Lower lobe of right lung (tissue), 2 donors: ENCODE data around the gene ENGASE. TPM values are rescaled to one million over a fixed set of nuclear protein-coding genes. Genes with fewer than 3 reads are reported as not detected.

ENCODE experiments used
- ATAC-seq, 2 donors: fragments of 200-7000 bp; cut with Tn5 transposase; one replicate each; pipeline ENCODE4 v1.9.1; 2020 to 2022; ENCODE audit warnings: mild to moderate bottlenecking in 2 of 2, moderate library complexity in 2 of 2
- DNase-seq: peaks from one replicate; pipeline ENCODE4 v3.0.0-alpha.2; 2020
- H3K27ac ChIP-seq: fragments of 200-600 bp; one replicate; pipeline ENCODE4 v1.8.0; 2022
- H3K27me3 ChIP-seq: fragments of 200-600 bp; one replicate; pipeline ENCODE4 v1.8.0; 2022; ENCODE audit warnings: low read depth
- H3K36me3 ChIP-seq: fragments of 200-600 bp; one replicate; pipeline ENCODE4 v1.8.0; 2022; ENCODE audit warnings: mild to moderate bottlenecking
- H3K4me1 ChIP-seq: fragments of 200-600 bp; one replicate; pipeline ENCODE4 v1.8.0; 2022
- H3K4me3 ChIP-seq: fragments of 200-600 bp; one replicate; pipeline ENCODE4 v1.8.0; 2022; ENCODE audit warnings: mild to moderate bottlenecking
- H3K9me3 ChIP-seq: fragments of 200-600 bp; one replicate; pipeline ENCODE4 v1.8.0; 2022
- CTCF ChIP-seq: fragments of 200-600 bp; IDR thresholded peaks from one replicate; pipeline ENCODE4 v1.8.0; 2022; ENCODE audit warnings: antibody characterized with exemption, mild to moderate bottlenecking
- intact Hi-C: fragments of 100-400 bp; cut with DNase I; formaldehyde crosslinking; loops from one replicate; pipeline ENCODE4 v1.11.0; 2022
- total RNA-seq: library from RNA; stranded (reverse); fragmentation: NEBNext Ultra II Directional; extraction: Animal tissue kit (Norgen Biotek cat#: 25700); gene quantifications from one replicate; pipeline ENCODE4 v1.2.1, GENCODE V29; 2021
- donor health status: DM: no; HTN: yes; CAD: no; lungs with severe emphysema.

The ENGASE gene
- total RNA-seq, 1 donor from 2014 or later = 56.4 TPM

DNA sequence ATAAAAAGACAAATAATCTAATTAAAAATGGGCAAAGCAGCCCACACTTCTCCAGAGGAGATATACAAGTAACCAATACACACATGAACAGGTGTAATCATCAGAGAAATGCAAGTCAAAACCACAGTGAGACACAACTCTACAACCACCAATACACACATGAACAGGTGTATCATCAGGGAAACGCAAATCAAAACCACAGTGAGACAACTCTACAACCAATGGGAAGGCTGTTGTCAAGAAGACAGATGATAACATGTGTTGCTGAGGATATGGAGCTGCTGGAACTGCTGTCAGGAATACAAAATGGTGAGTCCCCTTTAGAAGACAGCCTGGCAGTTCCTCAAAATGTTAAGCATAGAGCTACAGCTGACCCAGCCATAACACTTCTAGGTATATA lies 22.5 kb upstream of the ENGASE start:
- Histone ChIP-seq H3K27me3 (no peaks in the 10 kb centered on the region), H3K4me3 (no peak overlapping the region), H3K4me1 (no peaks in the 10 kb centered on the region), H3K27ac (no peak overlapping the region), H3K9me3 (no peaks in the 10 kb centered on the region), H3K36me3 (peaks cover 16% of the 10 kb centered on the region)
- TF ChIP-seq CTCF = no peak
- DNase-seq (no peak), ATAC-seq (no peak)
- intact Hi-C loops = no loop called here

GRCh38 chr17:79053251-79053925 lies 21.2 kb upstream of the ENGASE start:
- peaks cover 3% of the 10 kb centered on the region for H3K4me1 ChIP-seq
- H3K27me3 ChIP-seq = no peaks in the 10 kb centered on the region
- H3K4me3 ChIP-seq = no peak overlapping the region
- no peaks in the 10 kb centered on the region for H3K9me3 ChIP-seq
- no peak for TF ChIP-seq CTCF
- intact Hi-C loops = no loop called here
- peaks cover 5% of the 10 kb centered on the region for H3K36me3 ChIP-seq
- H3K27ac ChIP-seq = no peak overlapping the region
- no peak for DNase-seq
- ATAC-seq = no peak

DNA sequence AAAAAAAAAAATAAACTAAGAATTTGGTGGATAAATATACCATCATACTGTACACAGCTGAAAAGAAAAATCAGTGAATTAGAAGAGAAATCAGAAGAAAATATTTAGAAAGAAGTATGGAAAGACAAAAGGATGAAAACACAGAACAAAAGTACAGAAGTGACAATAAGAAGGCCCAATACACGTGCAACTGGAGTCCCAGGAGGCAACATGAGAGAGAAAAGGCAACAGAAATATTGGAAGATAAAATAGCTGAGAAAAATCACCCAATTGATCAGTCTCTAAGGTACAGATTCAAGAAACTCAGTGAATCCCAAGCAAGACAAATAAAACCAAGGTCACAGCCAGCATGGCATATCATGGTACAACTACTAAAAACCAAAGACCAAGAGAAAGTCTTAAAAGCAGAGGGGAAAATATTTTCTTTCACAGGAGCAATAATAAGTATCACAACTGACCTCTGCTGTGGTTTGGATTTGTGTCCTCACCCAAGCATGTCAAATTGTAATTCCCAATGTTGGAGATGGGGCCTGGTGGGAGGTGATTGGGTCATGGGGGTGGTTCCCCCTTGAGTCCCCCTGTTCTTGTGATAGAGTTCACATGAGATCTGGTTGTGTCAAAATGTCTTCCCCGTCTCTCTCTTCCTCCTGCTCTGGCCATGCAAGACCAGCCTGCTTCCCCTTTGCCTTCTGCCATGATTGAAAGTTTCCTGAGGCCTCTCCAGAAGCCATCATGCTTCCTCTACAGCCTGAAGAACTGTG lies 20.2 kb upstream of the ENGASE start:
- Histone ChIP-seq H3K36me3 (no peaks in the 10 kb centered on the region), H3K4me1 (peaks cover 4% of the 10 kb centered on the region), H3K27me3 (no peaks in the 10 kb centered on the region), H3K9me3 (no peaks in the 10 kb centered on the region), H3K27ac (no peak overlapping the region), H3K4me3 (no peak overlapping the region)
- ATAC-seq (no peak), DNase-seq (no peak)
- TF ChIP-seq CTCF = no peak
- intact Hi-C loops = no loop called here

DNA sequence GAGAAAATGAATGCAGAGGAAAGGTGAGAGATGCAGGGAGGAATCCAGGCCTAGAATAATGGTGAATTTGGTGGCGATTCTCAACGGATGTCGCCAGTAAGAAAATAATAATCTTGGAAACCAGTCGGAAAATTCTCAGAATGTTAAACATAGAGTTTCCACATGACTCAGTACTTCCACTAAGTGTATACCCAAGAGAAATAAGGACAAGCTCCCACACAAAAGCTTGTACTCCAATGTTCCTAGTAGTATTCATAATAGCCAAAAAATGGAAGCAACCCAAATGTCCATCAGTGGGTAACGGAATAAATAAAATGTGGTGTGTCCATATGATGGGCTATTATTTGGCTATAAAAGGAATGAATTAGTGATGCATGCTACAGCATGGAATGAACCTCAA lies 19.4 kb upstream of the ENGASE start:
- no peaks in the 10 kb centered on the region for H3K36me3 ChIP-seq
- ATAC-seq (no peak), DNase-seq (no peak)
- no peak for TF ChIP-seq CTCF
- no peaks in the 10 kb centered on the region for H3K27me3 ChIP-seq
- intact Hi-C loops = no loop called here
- H3K27ac ChIP-seq = no peak overlapping the region
- no peak overlapping the region for H3K4me3 ChIP-seq
- H3K4me1 ChIP-seq = peaks cover 4% of the 10 kb centered on the region
- H3K9me3 ChIP-seq = no peaks in the 10 kb centered on the region

DNA sequence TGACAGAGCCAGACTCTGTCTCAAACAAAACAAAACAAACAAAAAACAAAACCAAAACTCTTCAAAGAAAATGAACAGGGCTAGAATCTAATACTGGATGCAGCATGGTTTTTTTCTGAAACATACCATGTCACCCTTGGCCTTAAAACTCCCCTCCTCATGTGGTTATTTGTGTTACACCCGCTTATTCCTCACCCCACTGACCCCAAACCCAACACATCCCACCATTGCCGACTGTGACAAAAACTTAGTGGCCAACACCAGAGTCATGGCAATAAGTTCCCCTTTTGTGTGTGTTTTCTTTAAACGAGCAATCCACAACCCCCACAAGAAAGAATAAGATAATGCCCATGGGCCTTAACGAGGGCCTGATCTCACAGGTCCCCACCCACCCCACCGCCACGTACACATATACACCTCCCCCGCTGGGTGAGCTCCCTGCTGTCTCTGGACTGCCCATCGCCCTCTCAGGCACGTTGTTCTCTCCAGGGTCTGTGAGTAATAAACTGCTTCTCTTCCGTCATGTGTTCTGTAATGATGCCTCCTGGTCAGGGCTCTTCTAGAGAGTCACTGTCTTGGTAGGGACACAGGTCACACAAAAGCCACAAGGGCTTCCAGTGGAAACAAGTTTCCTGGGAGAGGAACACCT lies 16.8 kb upstream of the ENGASE start:
- peaks cover 4% of the 10 kb centered on the region for H3K4me1 ChIP-seq
- H3K27ac ChIP-seq = no peak overlapping the region
- no peaks in the 10 kb centered on the region for H3K27me3 ChIP-seq
- peak; percentile 7 to 25 for ATAC-seq
- no peak for TF ChIP-seq CTCF
- H3K9me3 ChIP-seq = no peaks in the 10 kb centered on the region
- H3K4me3 ChIP-seq = no peak overlapping the region
- no peak for DNase-seq
- intact Hi-C loops = no loop called here
- no peaks in the 10 kb centered on the region for H3K36me3 ChIP-seq
